HL-60/S4 treated with phorbol 12-myristate 13-acetate at 8.2 ng/mL for 4 days and 3 days (cell line): ENCODE data around the gene CASP14.
"Not testable (repeated sequence)": the region's sequence is repeated elsewhere in the genome, so short reads cannot be mapped to it uniquely, and the experiment has no call there.

Source experiments
- in situ Hi-C: fragments of 300-500 bp; cut with MboI; formaldehyde crosslinking; loops from 2 replicates; pipeline ENCODE4 v1.15.0; 2022; ENCODE audit warnings: low sequenced_read_pairs

Gene CASP14

GRCh38 chr19:15048885-15049541, at the start of gene CASP14:
Gene CASP14, plus strand, starts transcription at chr19:15049480. Its CDS starts 2,772 bp downstream, at chr19:15052252.
- in situ Hi-C loops, result no loop called here

- in situ Hi-C loops, result no loop called here
Observed at GRCh38 chr19:15008308-15008707, 41.0 kb upstream of the CASP14 start.

GRCh38 chr19:15010501-15011300, 38.6 kb upstream of the CASP14 start:
- in situ Hi-C loops, result no loop called here

GRCh38 chr19:15014579-15014978, 34.7 kb upstream of the CASP14 start:
- in situ Hi-C loops, result no loop called here

GRCh38 chr19:15015946-15016542, 33.2 kb upstream of the CASP14 start:
- in situ Hi-C loops, result no loop called here

- in situ Hi-C loops, result not testable (repeated sequence)
Observed at GRCh38 chr19:15018836-15019235, 30.4 kb upstream of the CASP14 start.

GRCh38 chr19:15021286-15022007, 27.8 kb upstream of the CASP14 start:
- in situ Hi-C loops, result no loop called here

- in situ Hi-C loops, result no loop called here
Observed at GRCh38 chr19:15022752-15023151, 26.5 kb upstream of the CASP14 start.

- in situ Hi-C loops, result no loop called here
Observed at GRCh38 chr19:15025217-15025616, 24.1 kb upstream of the CASP14 start.

- in situ Hi-C loops, result no loop called here
Observed at GRCh38 chr19:15028490-15028889, 20.8 kb upstream of the CASP14 start.

GRCh38 chr19:15031675-15032074, 17.6 kb upstream of the CASP14 start:
- in situ Hi-C loops, result no loop called here

- in situ Hi-C loops, result no loop called here
Observed at GRCh38 chr19:15035795-15036311, 13.4 kb upstream of the CASP14 start.

- in situ Hi-C loops, result no loop called here
Observed at GRCh38 chr19:15037586-15037985, 11.7 kb upstream of the CASP14 start.

- in situ Hi-C loops, result no loop called here
Observed at GRCh38 chr19:15038294-15038693, 11.0 kb upstream of the CASP14 start.

GRCh38 chr19:15042003-15042402, 7.3 kb upstream of the CASP14 start:
- in situ Hi-C loops, result no loop called here

- in situ Hi-C loops, result no loop called here
Observed at GRCh38 chr19:15042826-15043225, 6.5 kb upstream of the CASP14 start.

- in situ Hi-C loops, result no loop called here
Observed at GRCh38 chr19:15045506-15045905, 3.8 kb upstream of the CASP14 start.

- in situ Hi-C loops, result no loop called here
Observed at GRCh38 chr19:15047680-15048079, 1.6 kb upstream of the CASP14 start.

- in situ Hi-C loops, result no loop called here
Observed at GRCh38 chr19:15048128-15048527, 1.2 kb upstream of the CASP14 start.

- in situ Hi-C loops, result no loop called here
Observed at GRCh38 chr19:15050639-15051038, 1.4 kb downstream of the CASP14 start.

- in situ Hi-C loops, result no loop called here
Observed at GRCh38 chr19:15062036-15062435, 12.8 kb downstream of the CASP14 start.
